Osteocyte (in vitro differentiated cells): ENCODE data around the gene GSTM4. TPM values are rescaled to one million over a fixed set of nuclear protein-coding genes. Genes with fewer than 3 reads are reported as not detected.

ENCODE experiments used
- DNase-seq: peaks from one replicate; pipeline ENCODE4 v3.0.0; 2021; ENCODE audit warnings: mixed read lengths; ENCODE audit not compliant: unreplicated experiment; ENCODE audit errors: extremely low spot score
- H3K27ac Mint-ChIP-seq: one replicate; pipeline ENCODE4 v1.8.0; 2021; ENCODE audit warnings: mild to moderate bottlenecking, mixed read lengths; ENCODE audit not compliant: unreplicated experiment
- H3K27me3 Mint-ChIP-seq: one replicate; pipeline ENCODE4 v1.8.0; 2021; ENCODE audit warnings: mixed read lengths; ENCODE audit not compliant: unreplicated experiment
- H3K36me3 Mint-ChIP-seq: one replicate; pipeline ENCODE4 v1.8.0; 2021; ENCODE audit warnings: mixed read lengths; ENCODE audit not compliant: unreplicated experiment
- H3K4me1 Mint-ChIP-seq: one replicate; pipeline ENCODE4 v1.8.0; 2021; ENCODE audit warnings: mixed read lengths; ENCODE audit not compliant: unreplicated experiment
- H3K4me3 Mint-ChIP-seq: one replicate; pipeline ENCODE4 v1.8.0; 2021; ENCODE audit warnings: mild to moderate bottlenecking, moderate library complexity, mixed read lengths; ENCODE audit not compliant: unreplicated experiment
- H3K9me3 Mint-ChIP-seq: one replicate; pipeline ENCODE4 v1.8.0; 2021; ENCODE audit warnings: mixed read lengths; ENCODE audit not compliant: unreplicated experiment
- CTCF ChIP-seq: fragments of 200-600 bp; sonication (generic); IDR thresholded peaks from 2 replicates; pipeline ENCODE4 v1.5.0; 2021; ENCODE audit warnings: antibody characterized with exemption, mild to moderate bottlenecking, moderate library complexity
- total RNA-seq: library from RNA; stranded (reverse); gene quantifications from 2 replicates; pipeline ENCODE4 v1.2.1, GENCODE V29; 2021

Gene GSTM4
- total RNA-seq, 1 donor from 2014 or later = 25.1 TPM

DNA sequence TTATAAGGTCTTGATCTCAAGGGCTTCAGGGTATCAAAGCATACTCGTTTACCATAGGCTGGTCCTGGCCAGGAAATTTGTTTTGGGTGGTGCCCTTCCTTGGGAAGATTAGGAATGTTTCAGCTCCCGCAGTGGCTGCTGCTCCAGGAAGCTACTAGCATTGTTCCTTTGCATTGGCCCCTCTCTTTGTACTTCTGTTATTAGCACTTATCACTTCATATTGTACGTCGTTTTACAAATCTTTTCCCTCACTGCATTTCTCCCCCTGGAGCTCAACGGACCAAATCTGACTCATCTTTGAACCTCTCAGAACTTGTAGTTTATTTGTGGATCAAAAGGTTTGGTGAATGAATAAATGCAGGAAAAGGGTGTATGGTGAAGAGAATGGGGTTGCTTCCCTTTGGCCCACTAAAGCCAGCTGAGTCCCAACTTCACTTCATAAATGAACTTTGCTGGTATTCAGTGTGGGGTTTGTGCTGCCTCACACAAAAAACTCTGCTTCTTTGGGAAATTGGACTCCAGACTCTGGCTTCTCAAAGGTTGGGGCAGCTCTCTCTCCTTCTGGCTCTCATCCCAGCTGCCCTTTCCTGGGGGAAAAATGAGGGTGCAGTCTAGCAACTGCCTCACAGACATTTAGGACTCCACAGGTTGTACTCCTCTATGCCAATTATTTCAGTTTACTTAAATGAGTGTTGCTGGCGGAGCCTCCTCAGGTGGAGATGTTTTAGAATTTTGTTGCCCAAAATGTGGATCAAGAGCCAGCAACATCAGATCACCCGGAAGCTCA lies 42.3 kb upstream of the GSTM4 start:
- Mint-ChIP-seq H3K9me3 (no peaks in the 10 kb centered on the region), H3K4me1 (peaks cover 5% of the 10 kb centered on the region), H3K36me3 (no peaks in the 10 kb centered on the region), H3K27ac (no peak overlapping the region), H3K27me3 (no peaks in the 10 kb centered on the region), H3K4me3 (no peak overlapping the region)
- TF ChIP-seq CTCF = no peak
- peak; percentile 62 for DNase-seq

DNA sequence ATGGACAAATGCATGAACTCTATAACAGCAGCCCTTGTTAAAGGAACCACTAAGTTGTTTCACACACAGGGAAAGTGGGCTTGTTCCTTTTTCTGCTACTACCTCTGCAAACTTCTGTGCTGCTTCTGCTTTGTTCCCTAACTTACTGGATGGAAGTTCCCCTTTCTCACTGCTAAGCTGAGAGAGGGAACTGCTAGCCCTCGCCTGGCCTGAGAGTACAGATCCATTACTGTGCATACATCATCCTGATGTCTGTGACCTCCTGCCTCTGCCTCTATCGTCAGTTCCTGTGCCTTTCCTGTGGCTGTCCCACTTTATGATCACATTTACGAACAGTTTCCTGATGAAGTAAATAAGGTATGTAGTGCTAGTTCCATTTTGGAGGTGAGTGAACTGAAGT lies 40.0 kb upstream of the GSTM4 start:
- Mint-ChIP-seq H3K27me3 (no peaks in the 10 kb centered on the region), H3K9me3 (no peaks in the 10 kb centered on the region), H3K4me3 (no peak overlapping the region), H3K36me3 (no peaks in the 10 kb centered on the region), H3K4me1 (peaks cover 16% of the 10 kb centered on the region), H3K27ac (no peak overlapping the region)
- DNase-seq = no peak
- TF ChIP-seq CTCF = no peak

DNA sequence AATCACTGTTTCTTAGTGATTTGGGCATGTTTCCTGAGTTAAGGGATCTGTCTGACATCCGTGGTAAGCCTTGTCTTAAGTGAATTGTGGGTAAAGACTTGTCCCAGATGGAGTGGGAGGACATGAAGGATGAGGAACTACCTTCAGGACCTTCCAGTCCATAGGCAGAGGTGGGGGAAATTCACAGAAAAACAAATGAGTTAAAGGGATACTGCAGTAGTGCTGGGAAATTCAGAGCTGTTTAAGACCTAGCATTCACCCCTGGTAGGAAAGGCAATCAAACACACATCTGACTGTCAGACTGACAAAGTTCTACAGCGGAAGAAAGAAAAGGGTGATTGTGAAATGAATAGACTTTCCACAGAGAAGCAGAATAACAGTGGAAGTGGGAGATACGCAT lies 39.5 kb upstream of the GSTM4 start:
- Mint-ChIP-seq H3K9me3 (no peaks in the 10 kb centered on the region), H3K4me3 (no peak overlapping the region), H3K27me3 (no peaks in the 10 kb centered on the region), H3K27ac (no peak overlapping the region), H3K36me3 (no peaks in the 10 kb centered on the region), H3K4me1 (peaks cover 17% of the 10 kb centered on the region)
- no peak for TF ChIP-seq CTCF
- DNase-seq = no peak

GRCh38 chr1:109617291-109617801 lies 38.6 kb upstream of the GSTM4 start:
- Mint-ChIP-seq H3K9me3 (no peaks in the 10 kb centered on the region), H3K27me3 (no peaks in the 10 kb centered on the region), H3K27ac (peak overlapping the region; percentile 3), H3K4me1 (peaks cover 26% of the 10 kb centered on the region), H3K4me3 (no peak overlapping the region), H3K36me3 (no peaks in the 10 kb centered on the region)
- no peak for TF ChIP-seq CTCF
- no peak for DNase-seq

DNA sequence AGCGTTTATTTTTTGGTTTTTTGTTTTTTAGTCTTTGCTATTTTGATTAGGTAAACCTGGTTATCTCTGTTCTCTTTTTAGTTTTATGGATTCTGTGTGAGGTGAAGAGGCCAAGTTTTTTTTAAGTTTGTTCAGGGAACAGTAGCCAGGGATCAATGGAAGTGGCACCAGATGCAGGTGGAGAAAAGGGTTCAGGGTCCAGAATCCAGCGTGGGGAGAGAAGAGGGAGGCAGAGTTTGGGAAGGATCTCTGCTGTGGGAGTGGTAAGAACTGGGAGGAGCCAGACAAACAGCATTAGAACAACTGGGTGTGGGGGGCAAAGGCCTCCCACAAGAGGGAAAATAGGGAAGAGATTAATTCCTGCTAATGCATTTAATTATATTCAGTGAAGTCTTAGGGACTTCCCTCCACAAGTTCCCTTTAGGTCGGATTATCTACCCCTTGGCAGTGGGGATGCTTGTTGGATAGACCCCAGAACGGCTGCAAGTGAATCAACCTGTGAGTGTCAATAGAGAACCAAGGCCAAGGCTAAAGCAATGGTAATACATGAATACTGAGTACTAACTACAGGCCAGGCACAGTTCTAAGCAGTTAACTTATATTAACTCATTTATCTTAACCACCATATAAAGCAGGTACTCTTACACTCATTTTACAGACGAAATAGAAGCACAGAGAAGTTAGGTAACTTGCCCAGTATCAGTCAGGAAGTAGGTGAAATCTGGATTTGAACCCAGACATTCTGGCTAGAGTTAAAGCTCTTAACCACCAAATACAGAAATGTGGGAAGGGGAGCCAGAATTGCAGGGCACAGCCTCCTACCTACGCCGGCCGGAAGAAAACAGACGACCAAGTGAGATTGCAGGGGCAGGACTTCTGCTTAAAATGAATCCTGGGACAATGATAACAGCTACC lies 37.0 kb upstream of the GSTM4 start:
- Mint-ChIP-seq H3K9me3 (no peaks in the 10 kb centered on the region), H3K4me3 (peak overlapping the region; percentile 95), H3K27me3 (no peaks in the 10 kb centered on the region), H3K4me1 (peaks cover 41% of the 10 kb centered on the region), H3K36me3 (no peaks in the 10 kb centered on the region), H3K27ac (peak overlapping the region; percentile 97)
- no peak for DNase-seq
- TF ChIP-seq CTCF = no peak
